ENCODE data around the gene PEDS1.
"Not testable (repeated sequence)": the region's sequence is repeated elsewhere in the genome, so short reads cannot be mapped to it uniquely, and the experiment has no call there.

PEDS1 gene

GRCh38 chr20:50163570-50164317, 10.2 kb upstream of the PEDS1 start:
- DNase-seq: no peak

DNA sequence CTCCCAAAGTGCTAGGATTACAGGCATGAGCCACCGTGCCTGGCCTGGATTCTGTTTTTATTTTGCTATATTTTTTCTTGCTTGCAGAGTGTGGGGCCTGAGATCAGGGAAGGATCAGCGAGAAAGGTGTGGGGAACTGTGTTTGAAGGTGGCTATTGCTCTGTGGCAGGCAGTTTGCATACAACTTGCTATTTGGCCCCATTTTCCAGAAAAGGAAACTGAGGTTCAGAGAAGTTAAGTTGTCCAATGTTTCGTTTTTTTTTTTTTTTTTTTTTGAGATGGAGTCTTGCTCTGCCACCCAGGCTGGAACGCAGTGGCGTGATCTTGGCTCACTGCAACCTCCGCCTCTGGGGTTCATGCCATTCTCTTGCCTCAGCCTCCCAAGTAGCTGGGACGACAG, 8.0 kb upstream of the PEDS1 start:
- DNase-seq: not testable (repeated sequence)

DNA sequence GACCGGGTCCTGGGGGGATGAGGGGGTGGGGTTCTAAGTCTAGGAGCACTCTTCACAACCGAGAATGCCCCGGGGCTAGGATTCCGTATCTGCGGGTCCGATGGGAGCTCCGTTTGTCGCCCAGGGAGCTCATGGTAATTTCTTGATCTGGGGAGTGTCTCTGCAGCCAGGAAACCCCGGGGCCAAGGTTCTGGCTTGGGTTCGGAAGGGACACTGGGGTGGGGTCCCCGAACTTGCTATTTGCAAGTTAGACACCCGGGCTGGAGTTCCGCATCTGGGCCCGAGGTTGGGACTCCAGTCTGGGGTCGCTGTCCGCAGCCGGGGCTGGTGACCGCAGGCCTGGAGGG, 397 bp downstream of the PEDS1 start:
- DNase-seq: peak in 3 of 5 donors; percentile 4 to 23 (median 17)

- no peak for DNase-seq
Observed at GRCh38 chr20:50152394-50153152, 950 bp downstream of the PEDS1 start.

DNA sequence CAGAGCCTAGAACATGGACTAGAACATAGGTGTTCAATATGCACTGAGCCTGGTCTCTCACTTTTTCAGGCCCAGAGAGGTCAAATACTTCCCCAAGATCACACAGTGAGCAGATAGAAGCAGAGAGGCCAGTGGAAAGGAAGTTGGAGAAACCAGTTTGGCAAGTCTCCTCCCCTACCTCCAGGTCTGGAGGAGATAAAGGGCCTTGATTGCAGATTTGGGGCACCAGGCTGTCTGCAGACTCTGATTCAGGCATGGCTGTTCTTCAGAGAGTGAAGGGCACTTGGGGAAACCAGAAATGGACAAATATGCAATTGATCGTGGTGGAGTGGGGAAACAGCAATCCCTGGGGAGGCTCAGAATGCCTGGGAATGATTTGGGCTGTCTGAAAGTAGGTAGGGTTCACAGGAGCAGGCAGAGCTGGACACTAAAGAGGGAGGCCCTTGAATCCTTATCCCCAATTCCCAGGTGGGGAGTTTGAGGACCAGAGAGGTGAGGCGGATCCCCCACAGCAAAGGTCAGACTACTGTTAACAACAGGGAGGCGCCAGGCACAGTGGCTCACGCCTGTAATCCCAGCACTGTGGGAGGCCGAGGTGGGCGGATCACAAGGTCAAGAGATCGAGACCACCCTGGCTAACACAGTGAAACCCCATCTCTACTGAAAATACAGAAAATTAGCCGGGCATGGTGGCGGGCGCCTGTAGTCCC, 2.3 kb downstream of the PEDS1 start:
- no peak for DNase-seq

- DNase-seq: no peak
Observed at GRCh38 chr20:50149481-50150254, 3.9 kb downstream of the PEDS1 start.

DNA sequence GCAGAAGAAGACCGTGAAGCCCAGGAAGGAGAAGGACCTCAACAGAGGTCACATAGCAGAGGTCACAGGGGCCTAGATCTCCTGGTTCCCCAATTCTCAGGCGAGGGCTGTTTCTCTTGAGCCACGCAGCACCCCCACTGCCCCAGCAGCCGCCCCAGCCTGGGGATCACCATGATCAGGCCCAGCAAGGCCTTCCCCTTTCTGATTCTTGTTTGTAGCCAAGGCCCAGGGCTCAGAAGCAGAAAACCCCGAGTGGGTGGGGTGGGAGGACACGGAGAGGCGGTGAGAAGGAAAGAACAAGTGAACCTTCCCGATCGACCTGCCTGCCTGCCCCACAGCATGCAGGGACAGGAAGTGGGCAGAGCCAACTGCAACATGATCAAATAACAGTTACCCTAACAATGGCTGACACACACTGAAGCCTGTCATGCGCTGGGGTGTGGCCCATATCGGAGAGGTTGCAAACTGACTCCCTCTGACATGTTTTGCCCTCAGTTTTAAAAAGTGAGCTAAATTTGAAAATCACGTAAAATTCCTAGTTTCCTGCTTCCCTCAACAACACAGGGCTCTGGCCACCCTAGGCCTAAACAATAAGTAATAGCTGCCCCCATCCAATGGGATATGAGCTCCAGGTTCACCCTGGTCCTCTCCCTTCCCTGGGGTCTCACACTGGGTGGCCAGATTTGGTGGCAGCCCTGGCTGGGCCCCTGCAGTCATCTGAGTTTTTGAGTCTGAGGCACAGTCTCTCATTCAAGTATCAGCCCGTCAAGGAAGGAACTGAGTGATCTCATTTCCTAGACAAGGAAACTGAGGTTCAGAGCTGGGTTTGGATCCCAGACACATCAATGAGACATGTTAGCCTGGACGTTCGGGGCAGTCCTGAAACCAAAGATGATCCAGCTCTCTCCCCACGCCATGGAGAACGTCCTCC, 6.5 kb downstream of the PEDS1 start:
- peak; percentile 45 to 88 (median 66) for DNase-seq

GRCh38 chr20:50146214-50146613, 7.3 kb downstream of the PEDS1 start:
- no peak for DNase-seq

GRCh38 chr20:50145566-50145965, 8.0 kb downstream of the PEDS1 start:
- no peak for DNase-seq

GRCh38 chr20:50144362-50144761, 9.2 kb downstream of the PEDS1 start:
- DNase-seq: no peak

GRCh38 chr20:50142812-50143211, 10.7 kb downstream of the PEDS1 start:
- no peak for DNase-seq

- DNase-seq: no peak
Observed at GRCh38 chr20:50141811-50142561, 11.5 kb downstream of the PEDS1 start.

- DNase-seq: no peak
Observed at GRCh38 chr20:50141018-50141675, 12.4 kb downstream of the PEDS1 start.

GRCh38 chr20:50140339-50140859, 13.1 kb downstream of the PEDS1 start:
- DNase-seq: no peak

DNA sequence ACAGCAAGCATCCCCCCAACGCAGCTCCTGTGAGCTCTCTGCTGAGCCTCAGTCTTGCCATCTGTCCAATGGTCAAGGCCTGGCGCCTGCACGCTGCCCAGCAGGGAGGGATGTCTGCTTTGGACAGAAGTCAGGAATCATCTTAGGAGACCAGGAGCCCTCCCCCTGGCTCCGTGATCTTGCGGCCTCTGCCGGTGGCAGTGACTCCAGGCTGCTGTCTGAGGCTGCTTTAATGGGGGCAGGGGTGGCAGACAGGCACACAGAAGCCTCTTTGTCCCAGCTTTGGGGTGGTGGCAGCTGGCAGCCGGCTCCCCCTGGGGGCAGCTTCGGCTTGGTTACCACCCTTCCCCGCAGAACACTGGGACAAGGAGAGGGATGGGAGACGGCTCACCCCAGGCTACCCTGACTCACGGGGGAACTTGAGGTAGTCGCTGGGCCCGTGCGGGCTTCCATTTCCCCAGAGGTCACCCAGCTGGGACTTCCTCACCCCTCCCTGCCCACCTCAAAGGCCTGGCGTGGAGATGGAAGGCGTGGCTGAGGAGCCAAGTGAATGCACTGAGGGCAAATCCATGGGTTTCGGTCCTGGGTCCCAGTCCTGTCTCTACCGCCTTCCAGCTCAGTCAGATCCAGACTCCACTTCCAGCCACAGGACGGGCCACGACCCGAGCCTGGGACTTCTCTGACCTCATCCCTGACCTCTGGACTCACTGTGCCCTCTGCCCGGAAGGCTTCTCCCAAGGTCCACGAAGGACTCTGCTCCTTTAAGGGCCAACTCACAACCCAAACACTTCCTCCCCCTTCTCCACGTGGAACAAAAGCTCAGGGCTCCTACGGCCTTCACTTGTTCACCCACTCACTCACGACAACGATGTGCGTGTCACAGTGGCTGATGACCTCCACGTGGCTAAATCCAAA, 14.8 kb downstream of the PEDS1 start:
- DNase-seq: no peak

DNA sequence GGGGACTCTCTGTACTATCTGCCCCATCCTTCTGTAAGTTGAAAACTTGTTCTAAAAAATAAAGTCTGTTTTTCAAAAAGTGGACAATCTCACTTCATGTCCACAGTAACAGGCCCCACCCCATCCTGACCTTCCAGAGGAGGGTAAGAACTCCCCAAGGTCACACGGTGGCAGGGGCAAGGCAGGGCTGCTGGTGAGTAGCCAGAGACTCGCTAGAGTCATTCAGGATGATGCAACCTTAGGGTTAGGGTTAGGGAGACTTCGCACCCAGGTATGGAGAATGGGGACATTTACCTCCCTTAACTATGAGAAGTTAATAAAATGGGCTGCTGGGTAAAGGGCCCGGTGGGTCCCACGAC, 15.4 kb downstream of the PEDS1 start:
- DNase-seq: no peak

DNA sequence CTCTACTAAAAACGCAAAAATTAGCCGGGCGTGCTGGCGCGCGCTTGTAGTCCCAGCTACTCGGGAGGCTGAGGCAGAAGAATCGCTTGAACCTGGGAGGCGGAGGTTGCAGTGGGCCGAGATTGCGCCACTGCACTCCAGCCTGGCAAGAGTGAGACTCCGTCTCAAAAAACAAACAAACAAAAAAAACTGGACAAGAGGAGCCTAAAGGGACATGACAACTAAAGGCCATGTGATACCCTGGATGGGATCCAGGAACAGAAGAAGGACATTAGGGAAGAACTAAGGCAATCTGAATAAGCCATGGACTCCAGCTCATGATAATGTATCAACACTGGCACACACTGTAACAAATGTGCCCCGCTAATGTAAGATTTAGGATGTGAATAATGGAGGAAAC, 15.8 kb downstream of the PEDS1 start:
- DNase-seq: not testable (repeated sequence)

- DNase-seq: no peak
Observed at GRCh38 chr20:50136822-50137599, 16.5 kb downstream of the PEDS1 start.
